Measurements from ENCODE around the gene BABAM2.

- TF ChIP-seq, protein P1, sequence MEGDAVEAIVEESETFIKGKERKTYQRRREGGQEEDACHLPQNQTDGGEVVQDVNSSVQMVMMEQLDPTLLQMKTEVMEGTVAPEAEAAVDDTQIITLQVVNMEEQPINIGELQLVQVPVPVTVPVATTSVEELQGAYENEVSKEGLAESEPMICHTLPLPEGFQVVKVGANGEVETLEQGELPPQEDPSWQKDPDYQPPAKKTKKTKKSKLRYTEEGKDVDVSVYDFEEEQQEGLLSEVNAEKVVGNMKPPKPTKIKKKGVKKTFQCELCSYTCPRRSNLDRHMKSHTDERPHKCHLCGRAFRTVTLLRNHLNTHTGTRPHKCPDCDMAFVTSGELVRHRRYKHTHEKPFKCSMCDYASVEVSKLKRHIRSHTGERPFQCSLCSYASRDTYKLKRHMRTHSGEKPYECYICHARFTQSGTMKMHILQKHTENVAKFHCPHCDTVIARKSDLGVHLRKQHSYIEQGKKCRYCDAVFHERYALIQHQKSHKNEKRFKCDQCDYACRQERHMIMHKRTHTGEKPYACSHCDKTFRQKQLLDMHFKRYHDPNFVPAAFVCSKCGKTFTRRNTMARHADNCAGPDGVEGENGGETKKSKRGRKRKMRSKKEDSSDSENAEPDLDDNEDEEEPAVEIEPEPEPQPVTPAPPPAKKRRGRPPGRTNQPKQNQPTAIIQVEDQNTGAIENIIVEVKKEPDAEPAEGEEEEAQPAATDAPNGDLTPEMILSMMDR (IDR thresholded peaks at IDR 0.05) = no peak
- no peak for TF ChIP-seq POLR2A (IDR thresholded peaks at IDR 0.05)
Measured at GRCh38 chr2:28034696-28035095, 144.2 kb downstream of the BABAM2 start.

Data from Peyer's patch (tissue), 4 donors.